Lung (tissue), 12 donors: ENCODE measurements around the gene GPAM. TPM values are rescaled to one million over a fixed set of nuclear protein-coding genes. Genes with fewer than 3 reads are reported as not detected.

ENCODE experiments used
- ATAC-seq: fragments of 200-7000 bp; cut with Tn5 transposase; one replicate; pipeline ENCODE4 v1.9.1; 2020; ENCODE audit warnings: moderate number of reproducible peaks; ENCODE audit not compliant: insufficient read depth, low FRiP score
- DNase-seq, 3 donors: peaks; one replicate each; pipeline ENCODE4 v3.0.0-alpha.2; 2013 to 2017
- H3K27ac ChIP-seq, 2 donors: one replicate each; pipeline ENCODE4 v1.5.1; 2013; ENCODE audit warnings: mild to moderate bottlenecking in 2 of 2, moderate library complexity in 2 of 2, control low read depth in 1 of 2, inconsistent platforms in 1 of 2, low read depth in 1 of 2, low read length in 1 of 2
- H3K27me3 ChIP-seq, 3 donors: one replicate each; pipeline ENCODE4 v1.5.1; 2013; ENCODE audit warnings: low read length in 2 of 3; ENCODE audit not compliant: control insufficient read depth in 3 of 3, insufficient read depth in 3 of 3
- H3K36me3 ChIP-seq, 4 donors: one replicate each; pipeline ENCODE4 v1.5.1; 2013; ENCODE audit warnings: low read length in 4 of 4, mild to moderate bottlenecking in 1 of 4, moderate library complexity in 1 of 4; ENCODE audit not compliant: control insufficient read depth in 4 of 4, insufficient read depth in 4 of 4
- H3K4me1 ChIP-seq, 5 donors: one replicate each; pipeline ENCODE4 v1.5.1; 2013; ENCODE audit warnings: low read length in 5 of 5, mild to moderate bottlenecking in 2 of 5, moderate library complexity in 1 of 5; ENCODE audit not compliant: control insufficient read depth in 5 of 5, insufficient read depth in 5 of 5
- H3K4me3 ChIP-seq: one replicate; pipeline ENCODE4 v1.5.1; 2013; ENCODE audit warnings: mild to moderate bottlenecking, control low read depth, moderate library complexity
- H3K9ac ChIP-seq, 2 donors: one replicate each; pipeline ENCODE4 v1.5.1; 2013; ENCODE audit warnings: low read length in 2 of 2, control low read depth in 1 of 2; ENCODE audit not compliant: insufficient read depth in 1 of 2
- H3K9me3 ChIP-seq, 4 donors: one replicate each; pipeline ENCODE4 v1.5.1; 2013; ENCODE audit warnings: low read length in 3 of 4, mild to moderate bottlenecking in 1 of 4, moderate library complexity in 1 of 4; ENCODE audit not compliant: control insufficient read depth in 4 of 4, insufficient read depth in 3 of 4
- CTCF ChIP-seq: IDR thresholded peaks from 2 replicates; pipeline ENCODE4 v1.5.1; 2012; ENCODE audit warnings: mild to moderate bottlenecking; ENCODE audit errors: control extremely low read depth, extremely low read depth
- WGBS, 2 donors: extraction: QIAGEN DNeasy Blood & Tissue Kit; methylation state at CpG; one replicate each; pipeline ENCODE4 v1.1.7; 2013; 5-methylcytosine and 5-hydroxymethylcytosine counted together
- polyA plus RNA-seq, 2 donors: library from polyadenylated mRNA; stranded (reverse); fragments of 200-250 nt; gene quantifications; one replicate each; pipeline ENCODE4 v1.2.1, GENCODE V29; 2013
- total RNA-seq, 2 donors: library from RNA; depleted of rRNA in 1 of 2; stranded (reverse); fragments of >200 nt in 1 of 2; gene quantifications; one replicate each; pipeline ENCODE4 v1.2.1, GENCODE V29; 2014 to 2021
- donor health status: control.
- donor health status: control.
- donor health status: Bipolar disorder and iron deficiency.
- donor health status: healthy.
- donor health status: DM: yes; HTN: yes; CAD: no.

GPAM gene
- total and polyA plus RNA-seq, 4 donors: 2.7 to 21.8 (median 8.9) TPM

DNA sequence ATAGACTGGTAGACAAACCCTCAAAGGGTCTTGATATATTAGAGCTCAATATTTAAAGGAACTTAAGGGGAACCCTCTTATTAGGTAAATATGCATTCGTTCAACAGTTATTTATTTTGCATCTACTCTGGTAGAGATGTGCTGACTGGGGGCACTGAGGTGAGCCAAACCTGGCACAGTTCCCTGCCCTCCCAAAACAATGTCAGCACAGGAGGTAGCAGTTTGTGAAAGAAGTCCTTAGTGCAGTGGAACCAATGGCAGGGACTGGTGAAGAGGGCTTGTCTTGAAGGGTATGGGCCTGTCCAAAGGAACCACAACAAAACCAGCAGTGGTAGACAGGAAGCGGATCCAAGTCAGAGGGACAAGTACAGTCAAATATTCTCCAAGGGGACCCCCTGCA is 32.6 kb upstream of the GPAM start:
- Histone ChIP-seq H3K9ac (no peak overlapping the region), H3K9me3 (peaks cover 0 to 4% (median 2%) of the 10 kb centered on the region in 4 donors), H3K27ac (no peak overlapping the region), H3K4me1 (peaks cover 0 to 15% (median 0%) of the 10 kb centered on the region in 5 donors), H3K36me3 (no peaks in the 10 kb centered on the region), H3K27me3 (no peaks in the 10 kb centered on the region), H3K4me3 (no peak overlapping the region)
- 71 to 81% methylated on average over 2 of the region's 2 CpGs for WGBS, 2 donors
- ATAC-seq (no peak), DNase-seq (no peak)
- no peak for TF ChIP-seq CTCF

DNA sequence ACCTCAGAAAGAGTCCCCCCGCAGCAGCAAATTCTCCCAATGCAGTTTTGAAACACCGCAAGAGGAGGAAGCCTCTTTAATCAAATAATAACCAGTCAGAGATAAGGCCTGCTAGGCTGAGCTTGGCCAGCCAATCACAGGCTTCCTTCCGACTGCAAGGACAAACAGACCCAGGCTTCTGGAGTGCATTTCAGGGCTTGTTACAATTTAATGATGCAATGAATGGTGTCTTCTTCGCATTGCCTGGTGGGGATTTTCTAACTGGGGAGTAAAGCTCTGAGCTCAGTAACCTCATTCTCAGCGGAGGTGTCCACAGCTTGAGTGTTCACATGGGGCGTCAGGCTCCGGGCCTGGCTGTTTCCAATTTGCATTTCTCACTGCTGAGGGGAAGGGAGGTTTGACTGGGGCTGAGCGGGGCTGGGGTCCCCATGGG is 31.8 kb upstream of the GPAM start:
- H3K4me3 ChIP-seq: no peak overlapping the region
- TF ChIP-seq CTCF: no peak
- H3K9me3 ChIP-seq: peaks cover 0 to 4% (median 2%) of the 10 kb centered on the region in 4 donors
- H3K9ac ChIP-seq: no peak overlapping the region
- DNase-seq (peak in 2 of 3 donors; percentile 16 to 45), ATAC-seq (peak; percentile 72)
- no peaks in the 10 kb centered on the region for H3K36me3 ChIP-seq
- no peaks in the 10 kb centered on the region for H3K27me3 ChIP-seq
- WGBS, 2 donors: 54 to 72% methylated on average over 8 of the region's 8 CpGs
- peaks cover 0 to 15% (median 0%) of the 10 kb centered on the region in 5 donors for H3K4me1 ChIP-seq
- no peak overlapping the region for H3K27ac ChIP-seq

DNA sequence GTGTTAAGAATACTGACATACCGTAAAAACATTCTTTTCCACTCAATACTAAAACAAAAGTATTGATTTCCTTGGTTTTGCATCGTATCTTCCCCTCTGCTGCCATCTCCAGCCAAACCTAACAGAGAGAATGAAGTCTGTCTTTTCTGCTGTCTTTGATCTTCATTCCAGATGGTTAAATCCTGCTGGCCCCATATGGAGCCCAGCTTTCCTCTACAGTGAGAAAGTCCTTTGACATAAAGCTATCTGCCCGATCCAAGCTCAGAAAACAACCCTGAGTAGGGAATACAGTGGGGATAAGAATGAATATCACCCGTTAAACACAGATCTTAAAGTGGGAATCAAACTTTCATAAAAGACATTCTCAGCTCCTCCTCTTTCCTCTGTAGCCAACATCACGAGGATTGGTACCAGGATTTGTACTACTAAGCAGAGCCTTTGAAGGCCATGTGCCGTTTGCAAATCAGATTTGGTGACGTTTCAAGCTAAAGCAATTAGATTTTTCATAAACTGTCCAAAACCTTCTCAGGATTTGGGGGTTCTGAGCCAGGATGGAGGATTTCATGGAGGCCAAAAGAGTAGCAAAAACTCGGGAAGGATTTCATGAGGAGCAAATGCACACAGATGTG is 30.8 kb upstream of the GPAM start:
- no peak for TF ChIP-seq CTCF
- Histone ChIP-seq H3K9me3 (peaks cover 0 to 2% (median 0%) of the 10 kb centered on the region in 4 donors), H3K9ac (no peak overlapping the region), H3K27me3 (no peaks in the 10 kb centered on the region), H3K36me3 (no peaks in the 10 kb centered on the region), H3K27ac (no peak overlapping the region), H3K4me3 (no peak overlapping the region), H3K4me1 (peaks cover 0 to 15% (median 0%) of the 10 kb centered on the region in 5 donors)
- 76 to 82% methylated on average over 8 of the region's 8 CpGs for WGBS, 2 donors
- ATAC-seq (no peak), DNase-seq (no peak)

GRCh38 chr10:112213836-112214235 is 30.3 kb upstream of the GPAM start:
- Histone ChIP-seq H3K27me3 (no peaks in the 10 kb centered on the region), H3K9ac (no peak overlapping the region), H3K9me3 (no peaks in the 10 kb centered on the region), H3K4me1 (peaks cover 0 to 15% (median 0%) of the 10 kb centered on the region in 5 donors), H3K4me3 (no peak overlapping the region), H3K36me3 (no peaks in the 10 kb centered on the region), H3K27ac (no peak overlapping the region)
- WGBS, 2 donors: 76 to 83% methylated on average over 4 of the region's 4 CpGs
- no peak for ATAC-seq
- DNase-seq: no peak
- no peak for TF ChIP-seq CTCF
